PFSK-1 (cell line): ENCODE measurements around the gene CA5B.

Experiments
- FOXP2 ChIP-seq: optimal IDR thresholded peaks from 2 replicates; pipeline ENCODE3; 2011; ENCODE audit warnings: borderline replicate concordance, control low read depth, inconsistent platforms; ENCODE audit not compliant: insufficient read depth; ENCODE audit errors: extremely low read length, extremely low read depth
- POLR2AphosphoS5 ChIP-seq: IDR thresholded peaks from 2 replicates; pipeline ENCODE4 v1.6.1; 2012; ENCODE audit warnings: low read depth, mild to moderate bottlenecking, control low read depth, low read length, moderate library complexity
- REST ChIP-seq, 2 experiments: IDR thresholded peaks; 2 replicates each; pipeline versions ENCODE4 v1.6.1 to v1.8.0; 2011 to 2012; ENCODE audit warnings: low read depth in 2 of 2, low read length in 2 of 2, control low read depth in 1 of 2, inconsistent platforms in 1 of 2, mild to moderate bottlenecking in 1 of 2, moderate library complexity in 1 of 2; ENCODE audit not compliant: insufficient read depth in 1 of 2
- SIN3A ChIP-seq: IDR thresholded peaks from 2 replicates; pipeline ENCODE4 v1.6.1; 2012; ENCODE audit warnings: mild to moderate bottlenecking, low read length, moderate library complexity, borderline replicate concordance; ENCODE audit not compliant: insufficient read depth
- TAF1 ChIP-seq: IDR thresholded peaks from 2 replicates; pipeline ENCODE4 v1.6.1; 2012; ENCODE audit warnings: low read length, control low read depth, borderline replicate concordance; ENCODE audit not compliant: insufficient read depth

The CA5B gene

GRCh38 chrX:15714529-15714928 lies 23.5 kb upstream of the CA5B start:
- TF ChIP-seq REST (IDR thresholded peaks at IDR 0.05; ENCODE audit: insufficient read depth in 1 of 2, low read depth in 2 of 2, low read length in 2 of 2): no peak
- TF ChIP-seq TAF1: no peak
- no peak for TF ChIP-seq POLR2AphosphoS5
- no peak for TF ChIP-seq SIN3A

GRCh38 chrX:15718283-15718970 lies 19.6 kb upstream of the CA5B start:
- TF ChIP-seq SIN3A (no peak), FOXP2 (no peak), POLR2AphosphoS5 (no peak), TAF1 (no peak), REST (IDR thresholded peaks at IDR 0.05; ENCODE audit: insufficient read depth in 1 of 2, low read depth in 2 of 2, low read length in 2 of 2) (no peak)

- no peak for TF ChIP-seq TAF1
- no peak for TF ChIP-seq FOXP2
- no peak for TF ChIP-seq POLR2AphosphoS5
- TF ChIP-seq REST (IDR thresholded peaks at IDR 0.05; ENCODE audit: insufficient read depth in 1 of 2, low read depth in 2 of 2, low read length in 2 of 2): no peak
- TF ChIP-seq SIN3A: no peak
Measured at GRCh38 chrX:15719324-15719968, 18.6 kb upstream of the CA5B start.

GRCh38 chrX:15721911-15722310 lies 16.2 kb upstream of the CA5B start:
- TF ChIP-seq FOXP2 (no peak), REST (IDR thresholded peaks at IDR 0.05; ENCODE audit: insufficient read depth in 1 of 2, low read depth in 2 of 2, low read length in 2 of 2) (no peak), POLR2AphosphoS5 (no peak), TAF1 (no peak), SIN3A (no peak)
